Measurements from ENCODE around the gene TTC9.

Gene TTC9

DNA sequence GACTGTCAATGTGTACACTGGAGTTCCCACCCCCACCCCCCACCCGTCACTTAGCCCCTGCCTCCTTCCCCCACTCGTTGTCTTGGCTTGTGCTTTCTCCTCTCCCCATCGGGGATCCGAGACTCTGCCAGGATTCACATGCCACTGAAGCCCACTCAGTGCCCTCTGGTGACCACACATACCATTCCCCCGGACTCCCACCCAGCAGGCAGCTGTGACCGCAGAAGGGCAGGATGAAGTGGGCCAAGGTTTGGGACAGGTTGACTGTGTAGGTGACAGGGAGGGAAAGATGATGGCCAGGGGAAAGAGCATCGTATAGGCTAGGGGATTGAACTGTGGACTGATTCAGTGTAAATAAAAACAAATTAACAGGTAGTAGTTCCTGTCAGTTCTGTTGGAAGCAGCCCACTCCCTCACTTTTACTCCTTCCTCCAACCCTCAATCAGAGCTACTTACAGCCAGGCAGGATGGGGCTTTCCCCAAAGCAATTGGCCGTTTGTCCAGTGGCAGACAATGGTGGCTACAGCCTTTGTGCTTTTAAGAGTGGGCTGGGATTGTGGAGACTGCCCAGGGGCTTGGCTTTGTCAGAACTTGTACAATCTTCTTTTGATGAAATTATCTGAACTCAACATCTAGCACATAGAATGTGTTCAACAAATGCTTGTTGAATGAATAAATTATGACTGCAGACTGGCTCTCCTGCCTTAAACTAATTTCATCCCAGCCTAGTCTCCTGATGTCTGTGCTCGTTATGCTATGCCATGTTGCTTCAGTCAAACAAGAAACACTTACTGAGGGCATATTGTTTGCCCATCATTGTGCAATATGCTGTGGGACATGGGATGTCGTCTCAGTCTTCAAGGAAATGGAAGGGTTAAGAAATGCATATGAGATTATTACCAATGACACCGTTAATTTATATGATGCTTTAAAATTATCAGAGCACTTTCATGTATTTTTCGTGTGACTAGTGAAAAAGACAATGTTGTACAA lies 30.2 kb downstream of the TTC9 start:
- DNase-seq (ENCODE audit: low read depth), result no peak
- TF ChIP-seq, protein P1, sequence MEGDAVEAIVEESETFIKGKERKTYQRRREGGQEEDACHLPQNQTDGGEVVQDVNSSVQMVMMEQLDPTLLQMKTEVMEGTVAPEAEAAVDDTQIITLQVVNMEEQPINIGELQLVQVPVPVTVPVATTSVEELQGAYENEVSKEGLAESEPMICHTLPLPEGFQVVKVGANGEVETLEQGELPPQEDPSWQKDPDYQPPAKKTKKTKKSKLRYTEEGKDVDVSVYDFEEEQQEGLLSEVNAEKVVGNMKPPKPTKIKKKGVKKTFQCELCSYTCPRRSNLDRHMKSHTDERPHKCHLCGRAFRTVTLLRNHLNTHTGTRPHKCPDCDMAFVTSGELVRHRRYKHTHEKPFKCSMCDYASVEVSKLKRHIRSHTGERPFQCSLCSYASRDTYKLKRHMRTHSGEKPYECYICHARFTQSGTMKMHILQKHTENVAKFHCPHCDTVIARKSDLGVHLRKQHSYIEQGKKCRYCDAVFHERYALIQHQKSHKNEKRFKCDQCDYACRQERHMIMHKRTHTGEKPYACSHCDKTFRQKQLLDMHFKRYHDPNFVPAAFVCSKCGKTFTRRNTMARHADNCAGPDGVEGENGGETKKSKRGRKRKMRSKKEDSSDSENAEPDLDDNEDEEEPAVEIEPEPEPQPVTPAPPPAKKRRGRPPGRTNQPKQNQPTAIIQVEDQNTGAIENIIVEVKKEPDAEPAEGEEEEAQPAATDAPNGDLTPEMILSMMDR (IDR thresholded peaks at IDR 0.05; ENCODE audit: insufficient read depth, low read depth, low read length, missing control alignments), result no peak

DNA sequence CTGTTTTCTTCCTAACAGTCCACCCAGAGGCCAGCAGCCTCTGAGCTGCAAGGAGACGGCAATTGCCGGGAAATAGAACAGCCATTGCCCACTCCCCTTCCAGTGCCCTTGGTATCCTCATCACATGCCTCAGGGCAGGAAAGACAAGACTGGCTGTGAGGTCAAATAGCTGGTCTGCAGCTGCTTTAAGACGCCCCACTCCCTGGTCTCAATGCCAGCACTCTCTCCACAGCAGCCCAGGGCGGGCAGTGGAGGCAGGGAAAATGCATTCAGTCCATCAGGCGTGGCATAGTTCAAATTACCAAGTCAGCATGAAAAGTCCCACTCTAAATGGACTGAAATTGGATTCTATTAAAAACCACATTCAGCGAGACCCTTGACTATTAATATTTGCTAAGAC lies 35.6 kb downstream of the TTC9 start:
- DNase-seq (ENCODE audit: low read depth), result no peak
- TF ChIP-seq, protein P1 (IDR thresholded peaks at IDR 0.05; ENCODE audit: insufficient read depth, low read depth, low read length, missing control alignments), result no peak
- no peak overlapping the region for H3K4me3 ChIP-seq (ENCODE audit: low read depth, low read length)

More for the DNA sequence above, 30.2 kb downstream of the TTC9 start:
- H3K4me3 ChIP-seq (ENCODE audit: low read depth, low read length), result no peak overlapping the region

DNA sequence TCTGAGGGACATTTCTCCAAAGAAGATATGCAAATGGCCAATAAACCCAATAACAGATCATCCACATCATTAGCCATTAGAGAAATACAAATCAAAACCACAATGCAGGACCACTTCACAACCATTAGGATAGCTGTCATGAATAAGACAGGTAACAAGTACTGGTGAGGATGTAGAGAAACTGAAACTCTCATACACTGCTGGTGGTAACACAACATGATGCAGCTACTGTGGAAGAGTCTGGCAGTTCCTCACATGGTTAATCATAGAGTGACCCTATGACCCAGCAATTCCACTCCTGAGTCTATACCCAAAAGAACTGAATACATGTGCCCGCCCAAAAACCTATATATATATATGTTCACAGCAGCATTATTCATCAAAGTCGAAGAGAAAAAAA lies 39.0 kb downstream of the TTC9 start:
- TF ChIP-seq, protein P1 (IDR thresholded peaks at IDR 0.05; ENCODE audit: insufficient read depth, low read depth, low read length, missing control alignments), result no peak
- DNase-seq (ENCODE audit: low read depth), result no peak
- H3K4me3 ChIP-seq (ENCODE audit: low read depth, low read length), result no peak overlapping the region

DNA sequence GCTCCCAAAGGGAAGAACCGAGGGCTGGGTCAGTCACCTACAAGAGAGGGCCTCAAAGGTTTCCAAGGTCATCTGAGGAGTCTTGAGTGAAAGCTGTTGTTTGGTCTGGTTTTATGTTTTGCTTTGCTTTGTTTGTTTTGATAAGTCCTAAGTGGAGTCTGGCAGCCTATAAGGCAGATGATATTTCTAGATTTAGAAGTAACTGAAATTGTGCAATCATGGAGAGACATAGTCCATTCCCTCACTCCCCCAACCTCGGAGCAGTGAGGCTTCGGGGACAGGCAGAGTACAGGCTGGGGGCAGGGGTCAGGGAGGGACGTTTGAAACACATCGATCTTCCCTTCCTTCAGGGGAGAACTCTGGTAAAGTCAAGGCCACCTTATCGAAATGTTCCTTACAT lies 42.3 kb downstream of the TTC9 start:
- no peak overlapping the region for H3K4me3 ChIP-seq (ENCODE audit: low read depth, low read length)
- TF ChIP-seq, protein P1 (IDR thresholded peaks at IDR 0.05; ENCODE audit: insufficient read depth, low read depth, low read length, missing control alignments), result no peak
- no peak for DNase-seq (ENCODE audit: low read depth)

DNA sequence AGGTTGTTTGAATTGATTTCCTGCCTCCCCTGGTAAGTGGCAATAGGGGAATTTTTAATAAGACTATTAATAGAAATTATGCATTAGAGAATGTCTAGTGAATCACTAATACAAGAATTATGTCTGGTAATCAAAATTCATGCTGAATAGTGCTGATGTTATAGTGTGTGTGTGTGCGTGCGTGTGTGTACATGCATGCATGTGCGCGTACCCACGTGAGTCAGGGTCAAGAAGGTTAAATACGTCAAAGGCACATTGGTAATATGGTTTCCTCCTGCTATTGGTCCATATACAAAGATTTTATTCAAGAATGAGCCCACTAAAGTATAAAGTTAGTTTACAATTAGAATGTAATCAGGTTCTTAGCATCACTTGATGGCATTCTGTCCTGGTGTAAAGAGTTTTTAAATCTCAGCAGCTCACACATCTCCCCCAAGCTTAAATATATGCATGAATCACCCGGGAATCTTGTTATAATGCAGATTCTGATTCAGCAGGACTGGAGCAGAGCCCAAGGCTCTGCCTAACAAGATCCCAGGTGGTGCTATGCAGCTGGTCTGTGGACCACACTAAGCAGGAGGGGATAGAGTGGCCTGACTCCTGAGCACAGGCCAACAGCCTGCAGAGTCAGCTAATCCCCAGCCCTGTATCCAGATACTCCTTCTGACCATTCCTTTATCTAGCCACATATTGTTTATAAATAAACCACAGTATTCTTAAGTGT lies 43.9 kb downstream of the TTC9 start:
- DNase-seq (ENCODE audit: low read depth), result no peak
- TF ChIP-seq, protein P1 (IDR thresholded peaks at IDR 0.05; ENCODE audit: insufficient read depth, low read depth, low read length, missing control alignments), result no peak
- H3K4me3 ChIP-seq (ENCODE audit: low read depth, low read length), result no peak overlapping the region

DNA sequence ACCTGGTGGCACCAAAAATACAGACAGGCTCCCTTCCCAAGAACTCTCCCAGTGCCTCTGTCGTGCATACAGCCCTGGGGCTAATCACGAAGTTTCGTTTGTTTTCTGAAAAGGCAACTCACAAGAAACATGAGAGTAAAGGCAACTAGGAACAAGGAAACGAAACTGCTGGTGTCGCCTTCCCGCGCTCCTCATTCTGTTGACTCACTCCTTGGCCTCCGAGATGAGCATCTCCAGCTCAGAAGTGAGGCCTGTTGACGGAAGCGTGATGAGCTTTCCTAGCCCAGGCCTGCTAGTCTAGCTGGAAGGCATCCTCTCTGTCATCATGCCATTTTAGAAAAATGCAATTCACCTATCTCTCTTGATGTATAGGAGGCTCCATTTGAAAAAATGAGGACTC lies 50.5 kb downstream of the TTC9 start:
- TF ChIP-seq, protein P1 (IDR thresholded peaks at IDR 0.05; ENCODE audit: insufficient read depth, low read depth, low read length, missing control alignments), result no peak
- no peak overlapping the region for H3K4me3 ChIP-seq (ENCODE audit: low read depth, low read length)
- no peak for DNase-seq (ENCODE audit: low read depth)
